ENCODE data around the gene AREL1.
"Not testable (repeated sequence)": the region's sequence is repeated elsewhere in the genome, so short reads cannot be mapped to it uniquely, and the experiment has no call there.

AREL1 gene

GRCh38 chr14:74712499-74713394 is at the start of gene AREL1, which contains the start of gene FCF1:
Gene AREL1 (minus strand): TSS chr14:74713080. CDS start chr14:74685615, 27,465 bp downstream.
Gene FCF1 (plus strand): TSS chr14:74713144. CDS start chr14:74713198, 54 bp downstream.
- no peak for DNase-seq

- not testable (repeated sequence) for DNase-seq
Observed at GRCh38 chr14:74758505-74758904, 45.6 kb upstream of the AREL1 start.

- DNase-seq: no peak
Observed at GRCh38 chr14:74756326-74756725, 43.4 kb upstream of the AREL1 start.

GRCh38 chr14:74754899-74755298 is 42.0 kb upstream of the AREL1 start:
- no peak for DNase-seq

GRCh38 chr14:74754157-74754556 is 41.3 kb upstream of the AREL1 start:
- no peak for DNase-seq

GRCh38 chr14:74747237-74747636 is 34.4 kb upstream of the AREL1 start:
- no peak for DNase-seq

- DNase-seq: no peak
Observed at GRCh38 chr14:74739293-74740030, 26.6 kb upstream of the AREL1 start.

GRCh38 chr14:74737753-74738325 is 25.0 kb upstream of the AREL1 start:
- no peak for DNase-seq

- DNase-seq: no peak
Observed at GRCh38 chr14:74735125-74735524, 22.2 kb upstream of the AREL1 start.

GRCh38 chr14:74733221-74733620 is 20.3 kb upstream of the AREL1 start:
- DNase-seq: no peak

GRCh38 chr14:74732387-74732786 is 19.5 kb upstream of the AREL1 start:
- DNase-seq: no peak

- no peak for DNase-seq
Observed at GRCh38 chr14:74723134-74723533, 10.3 kb upstream of the AREL1 start.

- no peak for DNase-seq
Observed at GRCh38 chr14:74720526-74720925, 7.6 kb upstream of the AREL1 start.

- no peak for DNase-seq
Observed at GRCh38 chr14:74713395-74713735, 485 bp upstream of the AREL1 start.

GRCh38 chr14:74711651-74712050 is 1.2 kb downstream of the AREL1 start:
- DNase-seq: no peak

GRCh38 chr14:74710480-74710879 is 2.4 kb downstream of the AREL1 start:
- DNase-seq: no peak

- DNase-seq: no peak
Observed at GRCh38 chr14:74705613-74706500, 7.0 kb downstream of the AREL1 start.

- DNase-seq: no peak
Observed at GRCh38 chr14:74704656-74705055, 8.2 kb downstream of the AREL1 start.

GRCh38 chr14:74703043-74703442 is 9.8 kb downstream of the AREL1 start:
- no peak for DNase-seq

GRCh38 chr14:74702293-74702692 is 10.6 kb downstream of the AREL1 start:
- DNase-seq: no peak

GRCh38 chr14:74698465-74698864 is 14.4 kb downstream of the AREL1 start:
- DNase-seq: no peak

- no peak for DNase-seq
Observed at GRCh38 chr14:74697976-74698375, 14.9 kb downstream of the AREL1 start.

GRCh38 chr14:74697543-74697942 is 15.3 kb downstream of the AREL1 start:
- no peak for DNase-seq
